ENCODE measurements around the gene GMNC.
"Not testable (repeated sequence)": the region's sequence is repeated elsewhere in the genome, so short reads cannot be mapped to it uniquely, and the experiment has no call there.

GMNC gene, protein sequence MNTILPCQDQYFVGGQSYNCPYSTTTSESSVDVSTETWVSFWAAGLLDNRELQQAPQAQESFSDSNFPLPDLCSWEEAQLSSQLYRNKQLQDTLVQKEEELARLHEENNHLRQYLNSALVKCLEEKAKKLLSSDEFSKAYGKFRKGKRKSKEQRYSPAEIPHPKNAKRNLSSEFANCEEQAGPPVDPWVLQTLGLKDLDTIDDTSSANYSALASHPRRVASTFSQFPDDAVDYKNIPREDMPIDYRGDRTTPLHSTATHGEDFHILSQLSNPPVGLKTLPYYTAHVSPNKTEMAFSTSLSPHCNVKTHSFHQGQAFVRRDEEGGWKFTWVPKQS

DNA sequence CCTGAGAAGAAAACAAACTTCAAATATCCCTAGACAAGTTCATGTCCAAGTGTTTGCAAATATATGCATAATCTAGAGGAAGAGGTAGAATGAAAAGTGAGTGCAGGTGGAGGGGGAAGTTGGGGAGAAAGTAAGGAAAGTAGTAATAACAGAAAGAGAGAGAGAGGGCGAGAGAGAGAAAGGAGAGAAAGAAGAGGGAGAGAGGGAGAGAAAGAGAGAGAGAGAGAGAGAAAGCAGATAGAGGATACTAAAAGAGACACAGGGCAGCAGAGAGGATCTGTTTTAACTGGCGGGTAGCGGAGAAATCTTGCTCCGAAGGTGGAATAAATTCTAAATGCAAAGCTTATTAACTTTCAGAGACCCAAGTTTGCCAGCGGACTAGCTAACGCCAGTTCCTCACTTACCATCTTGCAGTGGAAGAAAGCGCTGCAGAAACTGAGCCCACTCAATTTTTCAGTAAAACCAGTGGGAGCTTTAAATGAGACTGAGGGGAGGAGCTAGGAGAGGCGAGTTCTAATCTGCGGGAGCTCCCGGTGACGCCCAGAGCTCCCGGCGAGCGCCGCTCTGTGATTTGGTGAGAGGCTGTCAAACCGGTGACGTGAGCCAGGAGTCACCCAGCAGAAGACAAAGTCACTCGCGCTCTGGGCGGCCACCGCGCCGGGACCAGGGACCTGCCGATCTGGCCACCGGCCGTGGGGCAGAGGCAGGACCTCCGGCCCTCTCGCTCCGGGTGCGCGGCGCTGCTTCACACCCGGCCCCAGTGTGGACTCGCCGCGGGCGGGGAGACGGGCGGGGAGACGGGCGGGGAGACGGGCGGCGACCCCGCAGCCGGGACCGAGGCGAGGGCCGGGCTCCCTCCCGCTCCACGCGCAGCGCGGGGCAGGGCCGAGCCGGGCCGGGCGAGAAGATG lies at the start of gene GMNC:
Gene GMNC (minus strand): TSS at position 486 of the 910 bp plus-strand sequence. CDS start 79 bp downstream, at position 407.
- FAIRE-seq, result no peak

DNA sequence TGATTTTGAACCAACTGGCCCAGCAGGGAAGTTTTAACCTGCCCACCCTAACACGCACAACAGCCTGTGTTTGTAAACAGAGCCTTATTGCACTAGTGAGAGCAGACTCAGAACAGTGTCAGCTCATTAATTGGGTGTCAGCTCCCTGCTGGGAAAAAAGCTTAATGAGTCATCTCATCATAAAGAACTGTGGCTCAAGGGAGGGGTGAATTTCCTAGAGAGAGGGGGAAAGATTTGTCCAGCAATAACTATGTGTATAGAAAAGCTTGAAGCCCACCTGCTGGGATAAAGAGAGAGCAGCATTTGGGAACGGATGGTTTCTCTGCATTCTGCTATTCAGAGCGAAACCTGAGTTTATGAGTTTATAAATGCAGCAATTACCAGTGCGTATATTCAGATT lies 48.9 kb upstream of the GMNC start:
- no peak for FAIRE-seq

DNA sequence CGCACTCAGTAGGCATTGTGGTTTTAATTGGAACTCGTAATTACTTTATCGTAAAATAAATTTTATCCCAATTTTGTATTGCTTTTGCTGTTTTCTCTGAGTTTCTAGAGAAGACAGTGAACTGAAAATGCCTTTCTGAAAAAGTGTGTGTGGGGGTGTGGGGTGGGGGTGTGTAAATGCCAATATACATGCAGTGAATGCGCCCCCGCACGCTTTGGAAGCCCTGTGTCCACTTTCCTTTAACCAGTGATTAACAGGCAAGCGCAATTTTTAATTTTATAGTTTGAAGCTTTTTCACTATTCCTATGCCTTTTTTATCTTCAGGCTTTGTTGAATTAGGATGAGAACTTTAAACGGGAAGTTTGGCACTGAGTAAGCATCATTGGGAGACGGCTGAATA lies 47.4 kb upstream of the GMNC start:
- FAIRE-seq, result no peak

DNA sequence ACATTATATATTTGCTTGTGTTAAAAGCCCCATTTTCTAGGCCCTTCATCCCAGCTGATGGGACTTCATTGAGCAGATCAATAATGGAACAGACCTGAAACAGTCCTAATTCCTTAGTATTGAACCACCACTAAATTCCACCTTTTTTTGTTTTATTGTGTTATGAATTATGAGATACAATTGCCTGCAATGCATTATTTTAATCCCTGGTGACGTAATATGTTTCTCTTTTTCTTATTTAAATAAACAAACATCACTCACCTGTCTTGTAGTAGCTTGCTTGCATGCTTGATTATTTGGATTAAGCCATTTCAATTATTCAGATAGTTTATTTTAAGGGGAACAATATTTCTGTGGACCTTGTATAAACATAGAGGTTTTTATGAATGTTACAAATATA lies 40.7 kb upstream of the GMNC start:
- FAIRE-seq, result no peak

DNA sequence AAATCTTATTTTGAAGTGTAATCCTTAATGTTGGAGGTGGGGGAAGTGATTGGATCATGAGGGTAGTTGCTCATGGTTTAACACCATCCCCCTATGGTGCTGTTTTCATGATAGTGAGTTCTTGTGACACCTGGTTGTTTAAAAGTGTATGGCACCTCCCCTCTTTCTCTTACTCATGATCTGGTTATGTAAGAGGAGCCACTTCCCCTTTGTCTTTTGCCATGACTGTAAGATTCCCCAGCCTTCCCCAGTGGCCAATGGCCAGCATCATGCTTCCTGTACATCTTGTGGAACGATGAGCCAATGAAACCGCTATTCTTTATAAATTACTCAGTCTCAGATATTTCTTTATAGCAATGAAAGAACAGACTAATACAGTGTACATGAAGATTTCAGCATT lies 39.8 kb upstream of the GMNC start:
- FAIRE-seq, result no peak

DNA sequence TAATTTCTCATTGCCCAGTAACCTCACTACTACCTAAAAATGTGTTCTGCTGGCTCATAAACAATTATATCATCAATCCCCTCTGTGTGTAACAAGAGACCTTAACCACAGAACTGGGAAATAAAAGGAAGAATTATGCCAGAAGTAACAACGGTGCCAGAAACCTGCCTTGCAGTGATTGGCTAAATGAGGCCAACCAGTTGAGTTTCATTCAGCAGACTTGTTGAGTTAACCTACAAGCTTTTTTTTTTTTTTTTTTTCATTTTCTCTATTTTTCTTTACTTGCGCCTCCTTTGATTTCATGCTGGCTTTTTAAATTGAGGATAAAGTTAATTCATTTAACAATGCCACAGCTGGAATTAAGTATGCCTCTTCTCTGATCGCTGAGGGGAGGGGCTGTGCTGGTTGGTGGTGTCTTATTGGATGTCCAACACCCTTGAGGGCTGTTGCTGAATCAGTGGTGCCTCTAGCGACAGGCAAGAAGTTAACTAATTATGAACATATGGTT lies 30.0 kb upstream of the GMNC start:
- FAIRE-seq, result no peak

DNA sequence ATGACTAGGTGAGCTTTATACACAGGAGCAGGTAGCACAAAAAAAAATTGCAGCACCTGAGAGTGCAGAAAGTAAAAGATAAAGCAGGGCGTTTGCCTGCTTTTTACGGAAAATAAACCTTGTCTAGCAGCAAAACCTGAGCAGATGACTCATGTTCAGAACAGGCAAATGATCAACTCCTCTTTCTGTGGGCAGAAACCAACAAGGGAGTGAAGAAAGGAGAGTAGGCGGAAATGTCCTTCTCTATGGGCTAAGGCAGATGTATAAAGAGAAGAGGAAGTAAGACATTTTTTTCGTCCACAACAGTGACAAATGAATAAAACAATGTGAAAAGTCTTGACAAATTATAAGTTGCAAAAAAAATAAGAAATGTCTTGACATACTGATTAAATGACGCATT lies 24.5 kb upstream of the GMNC start:
- no peak for FAIRE-seq

DNA sequence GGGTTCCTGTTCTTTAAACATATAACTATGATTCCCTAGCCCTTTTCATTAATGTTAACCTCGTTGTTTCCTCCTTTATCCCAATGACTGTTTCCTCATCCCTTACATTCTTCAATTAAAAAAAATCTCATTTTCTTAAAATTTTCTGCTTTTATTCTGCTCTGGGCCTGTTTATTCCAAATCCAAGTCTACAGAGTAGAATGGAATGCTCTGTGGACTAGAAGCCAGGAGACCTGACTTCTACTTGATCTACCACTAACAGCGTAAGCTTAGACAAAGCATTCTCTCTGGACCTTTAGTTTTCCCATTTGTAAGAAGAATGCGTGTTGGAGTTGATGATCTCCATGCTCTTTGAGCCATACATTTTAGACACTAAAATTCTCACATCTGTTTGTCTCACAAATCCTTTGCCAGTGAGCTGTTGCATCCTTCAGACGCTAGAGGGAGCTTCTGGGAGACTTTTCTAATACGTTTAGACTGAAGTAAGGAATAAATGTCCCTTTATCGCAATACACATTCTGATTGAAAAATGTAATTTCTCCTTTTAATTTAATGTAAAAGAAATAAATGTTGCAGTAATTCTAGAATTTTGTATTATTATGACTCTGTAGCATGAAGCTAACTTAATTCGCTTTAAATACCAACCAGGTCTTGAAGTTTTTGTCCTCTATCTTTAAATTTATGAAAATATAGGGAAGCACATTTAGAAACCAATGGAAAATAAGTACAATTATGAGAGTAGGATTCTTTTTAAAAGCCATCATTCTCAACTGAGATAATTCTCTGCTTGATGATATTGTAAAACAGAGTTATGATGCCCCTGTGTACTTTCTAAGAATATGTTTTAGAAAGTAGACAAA lies 21.7 kb upstream of the GMNC start:
- FAIRE-seq, result peak; percentile 96

DNA sequence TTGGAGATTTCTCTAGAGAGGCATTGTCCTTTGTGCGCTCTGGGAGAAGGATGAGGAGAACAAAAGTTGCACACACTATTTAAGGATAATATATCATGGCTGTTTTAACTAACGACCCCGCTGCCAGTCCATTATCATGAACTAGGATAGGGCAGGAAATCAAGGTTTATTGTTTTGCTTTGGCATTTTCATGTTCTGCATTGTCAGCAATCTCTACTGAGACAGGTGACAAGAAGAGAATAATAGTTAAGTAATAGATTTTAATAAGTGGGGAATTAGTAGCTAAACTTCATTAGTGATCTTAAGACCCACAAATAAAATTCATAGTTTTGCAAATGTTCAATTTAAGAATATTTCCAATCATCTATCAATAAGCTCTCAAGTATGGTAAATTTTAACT lies 20.6 kb upstream of the GMNC start:
- FAIRE-seq, result no peak

DNA sequence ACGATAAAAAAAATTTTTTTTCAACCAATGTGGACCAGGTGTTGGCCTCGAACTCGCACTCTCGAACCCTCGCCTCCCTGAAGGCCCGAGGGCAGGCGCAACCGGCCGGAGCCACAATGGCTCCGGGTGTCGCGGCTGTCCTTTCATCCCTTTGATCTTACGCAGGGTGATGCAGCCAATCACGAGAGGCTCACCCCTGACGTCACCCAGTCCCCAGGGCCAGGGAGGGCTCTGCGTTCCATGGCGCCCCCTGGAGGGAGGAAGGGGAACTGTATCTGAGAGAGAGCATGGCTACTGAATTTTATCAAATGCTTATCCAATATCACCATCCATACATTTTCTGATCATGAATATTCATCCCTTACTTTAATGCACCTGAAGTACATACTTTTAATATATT lies 15.4 kb upstream of the GMNC start:
- no peak for FAIRE-seq

DNA sequence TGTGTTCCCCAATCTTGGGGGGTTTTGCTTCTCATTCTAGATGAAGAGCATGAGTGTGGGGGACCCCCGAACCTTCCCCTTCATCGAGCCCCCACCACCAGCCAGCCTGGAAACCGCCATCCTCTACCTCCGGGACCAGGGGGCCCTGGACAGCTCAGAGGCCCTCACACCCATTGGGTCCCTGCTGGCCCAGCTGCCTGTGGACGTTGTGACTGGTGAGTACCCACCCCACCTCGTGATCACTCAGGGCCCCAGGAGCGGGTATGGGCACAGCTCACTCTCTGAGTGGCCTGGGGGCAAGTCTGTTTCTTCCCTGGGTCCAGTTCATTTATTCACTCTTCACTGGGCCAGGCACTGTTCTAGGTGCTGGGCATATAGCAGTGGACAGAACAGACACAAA lies 13.9 kb upstream of the GMNC start:
- not testable (repeated sequence) for FAIRE-seq

DNA sequence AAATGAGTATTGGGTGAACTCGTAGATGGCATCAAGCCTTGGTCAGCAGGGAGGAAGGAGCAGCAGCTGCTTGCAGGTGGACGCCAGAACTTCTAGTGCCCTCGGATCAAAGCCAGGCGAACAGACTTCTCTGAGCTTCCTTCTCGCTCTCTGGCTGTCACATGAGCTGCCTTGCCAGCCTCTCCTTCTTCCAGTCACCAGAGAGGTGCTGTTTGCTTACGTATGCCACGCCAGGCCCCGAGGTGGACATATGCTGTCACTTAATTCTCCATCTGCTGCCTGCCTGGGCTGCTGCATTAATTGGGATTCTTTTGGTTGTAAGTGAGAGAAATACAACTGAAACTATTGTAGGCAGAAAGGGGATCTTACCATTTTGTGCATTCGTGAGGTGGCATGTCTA lies 12.6 kb upstream of the GMNC start:
- not testable (repeated sequence) for FAIRE-seq

DNA sequence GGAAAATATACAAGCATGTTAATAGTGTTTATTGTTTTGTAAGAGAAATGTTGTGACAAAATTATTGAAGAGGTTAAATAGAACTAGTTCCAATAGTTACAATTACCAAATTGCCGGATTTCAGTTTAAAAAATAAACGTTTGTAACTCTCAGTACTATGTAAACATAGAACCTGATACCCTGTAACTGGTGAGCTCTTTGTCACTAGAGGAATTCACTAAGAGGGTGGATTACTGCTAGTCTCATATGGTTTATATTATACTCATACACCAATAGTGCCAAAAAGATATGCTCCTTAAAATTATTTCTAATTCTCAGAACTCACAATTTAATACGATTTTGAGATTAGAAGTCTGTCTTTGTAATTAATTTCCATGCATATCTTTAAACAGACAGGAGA lies 7.6 kb upstream of the GMNC start:
- FAIRE-seq, result no peak

DNA sequence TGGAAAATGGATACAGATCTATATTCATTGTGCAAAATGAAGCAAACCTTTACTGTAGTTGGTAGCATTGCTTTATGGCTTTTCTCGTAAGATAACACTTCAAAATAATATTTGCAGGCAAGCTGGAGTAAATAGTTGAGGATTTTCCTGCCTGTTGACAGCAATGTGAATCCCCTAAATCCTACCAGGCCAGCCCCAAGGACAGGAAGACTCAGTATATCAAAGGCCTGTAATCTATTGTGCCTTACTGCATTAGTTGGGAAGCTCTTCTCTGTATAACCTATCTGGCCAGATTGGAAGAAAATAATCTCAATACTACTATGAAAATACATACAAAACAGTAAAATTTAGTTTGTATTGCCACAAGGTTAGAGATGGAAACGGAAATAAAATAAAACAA lies 4.6 kb upstream of the GMNC start:
- FAIRE-seq, result no peak

DNA sequence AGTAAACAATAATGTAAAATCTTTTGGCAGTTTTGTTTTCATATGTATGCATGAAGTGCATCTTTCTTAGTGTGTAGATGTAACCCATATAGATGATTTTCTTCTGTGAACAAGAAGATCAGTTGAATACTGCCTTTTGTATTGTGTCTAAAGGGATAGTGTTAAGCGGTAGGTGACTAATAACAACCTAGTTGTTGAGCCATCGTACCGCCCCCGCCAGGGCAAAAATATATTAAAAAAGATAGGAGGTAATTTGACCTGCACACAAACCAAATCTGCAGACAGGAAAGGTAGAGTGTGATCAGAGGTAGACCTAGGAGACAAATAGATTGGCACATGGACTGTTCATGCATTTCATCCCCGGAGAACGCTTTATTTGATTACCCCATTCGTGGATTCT lies 3.3 kb upstream of the GMNC start:
- no peak for FAIRE-seq

DNA sequence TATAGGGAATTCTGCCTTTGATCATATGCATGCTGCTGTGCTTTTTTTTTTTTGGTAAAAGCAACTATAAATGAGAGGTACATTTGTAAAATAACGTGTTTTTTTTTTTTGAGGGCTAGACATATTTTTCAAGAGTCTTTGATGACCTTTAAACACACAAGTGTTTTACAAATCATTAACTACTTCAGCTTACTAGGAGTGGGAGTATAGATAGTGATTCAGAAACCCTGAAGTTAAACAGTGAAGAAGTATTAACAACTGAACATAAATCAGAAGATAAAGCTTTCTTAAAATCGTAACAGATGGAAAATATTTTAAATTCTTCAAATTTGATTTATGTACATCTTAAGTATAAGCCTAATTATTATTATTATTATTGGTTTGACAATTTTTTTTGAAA lies 2.9 kb upstream of the GMNC start:
- FAIRE-seq, result peak; percentile 69

DNA sequence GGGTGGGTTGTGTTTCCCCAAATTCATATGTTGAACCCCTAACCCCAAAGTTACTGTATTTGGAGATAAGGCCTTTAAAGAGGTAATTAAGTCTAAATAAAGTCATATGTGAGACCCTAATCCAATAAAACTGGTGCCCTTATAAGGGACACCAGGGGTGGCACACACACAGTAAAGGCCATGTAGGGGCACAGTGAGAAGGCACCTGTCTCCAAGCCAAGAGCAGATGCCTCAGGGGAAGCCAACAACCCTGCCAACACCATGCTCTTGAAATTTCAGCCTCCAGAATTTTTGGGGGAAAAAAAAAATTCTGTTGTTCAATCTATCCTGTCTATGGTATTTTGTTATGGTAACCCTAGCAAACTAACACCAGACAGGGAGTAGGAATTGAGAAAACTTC lies 1.5 kb upstream of the GMNC start:
- no peak for FAIRE-seq

DNA sequence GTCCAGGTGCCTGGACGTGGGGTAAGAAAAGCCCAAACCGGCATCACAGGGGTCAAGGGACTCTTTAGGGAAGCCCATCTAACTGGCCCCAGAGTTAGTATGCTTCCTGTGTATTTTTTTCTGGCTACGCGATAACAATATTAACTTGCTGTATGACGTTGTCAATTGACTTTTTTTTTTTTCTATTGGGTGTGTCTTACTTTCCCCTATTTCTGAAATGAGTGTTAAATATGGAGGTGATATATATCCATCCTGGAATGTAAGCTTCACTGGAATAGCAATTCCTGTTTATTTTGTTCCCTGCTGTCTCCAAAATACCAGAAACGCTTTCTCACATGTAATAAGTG lies 598 bp upstream of the GMNC start:
- no peak for FAIRE-seq

DNA sequence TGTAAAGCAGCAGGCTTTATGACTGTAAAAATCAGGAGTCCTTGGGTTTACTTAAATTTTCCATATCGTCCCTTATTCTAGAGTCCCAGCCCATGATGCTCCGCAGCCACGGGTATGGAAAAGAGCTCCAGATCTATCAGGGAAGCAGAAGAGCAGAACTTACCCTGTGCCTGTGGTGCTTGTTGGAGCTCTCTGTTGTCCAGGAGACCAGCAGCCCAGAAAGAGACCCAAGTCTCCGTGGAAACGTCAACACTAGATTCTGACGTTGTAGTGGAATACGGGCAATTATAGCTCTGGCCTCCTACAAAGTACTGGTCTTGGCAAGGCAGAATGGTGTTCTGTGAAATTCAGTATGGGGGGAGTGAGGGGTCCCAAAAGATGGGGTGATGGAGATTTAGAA lies 2.0 kb downstream of the GMNC start:
- FAIRE-seq, result no peak

DNA sequence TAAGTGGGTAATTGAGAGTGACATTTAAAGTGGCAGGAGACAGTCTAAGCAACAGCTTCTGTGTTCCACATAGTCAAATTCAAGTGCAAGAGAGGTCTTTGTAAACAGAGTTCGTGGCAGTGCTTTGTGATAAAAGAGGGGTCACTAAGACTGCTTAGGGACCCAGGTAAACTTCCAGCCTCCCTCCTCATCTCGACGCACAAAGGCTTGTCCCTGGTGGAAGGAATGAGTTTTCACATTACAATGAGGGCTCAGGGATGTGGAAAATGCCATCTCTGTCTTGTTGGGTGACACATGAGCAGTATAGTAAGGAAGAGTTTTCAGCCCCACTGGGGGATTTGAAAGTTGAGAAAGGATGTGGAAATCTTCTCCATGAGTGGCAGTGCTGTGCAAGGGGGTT lies 7.3 kb downstream of the GMNC start:
- no peak for FAIRE-seq

DNA sequence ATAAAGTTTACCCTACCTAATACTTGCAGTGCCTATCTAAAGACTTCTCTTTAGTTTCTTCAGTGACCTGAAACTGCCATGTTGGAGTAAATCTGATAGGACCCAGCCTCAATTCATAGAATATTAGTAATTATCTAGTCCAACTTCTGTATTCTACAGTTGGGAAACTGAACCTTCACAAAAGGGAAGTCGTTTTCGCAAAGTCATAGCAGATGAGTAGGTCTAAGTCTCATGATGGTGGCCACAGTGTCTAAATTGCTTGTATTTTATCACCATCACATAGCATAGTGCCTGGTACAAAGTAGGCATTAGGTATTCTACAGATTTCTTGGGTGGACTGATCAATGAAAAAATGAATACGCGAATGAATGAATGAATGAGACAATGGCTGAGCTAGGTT lies 8.4 kb downstream of the GMNC start:
- FAIRE-seq, result no peak

DNA sequence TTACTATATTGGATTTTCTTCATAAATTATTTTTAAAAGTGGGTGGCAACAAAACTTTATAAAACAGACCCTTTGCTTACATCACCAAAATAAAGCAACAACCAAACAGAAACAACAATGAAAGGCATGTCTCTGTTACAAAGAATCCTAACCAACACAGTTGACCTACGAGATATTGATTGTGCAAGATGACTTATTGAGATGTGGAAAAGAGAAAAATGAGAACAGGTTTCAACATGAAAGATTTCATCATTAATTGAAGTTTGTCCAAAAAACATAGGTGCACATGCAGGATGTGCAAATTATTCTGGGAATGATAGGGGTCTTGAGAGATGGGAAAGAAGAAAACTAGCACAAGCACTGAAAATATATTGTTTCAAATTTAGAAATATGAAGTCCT lies 9.0 kb downstream of the GMNC start:
- FAIRE-seq, result no peak

DNA sequence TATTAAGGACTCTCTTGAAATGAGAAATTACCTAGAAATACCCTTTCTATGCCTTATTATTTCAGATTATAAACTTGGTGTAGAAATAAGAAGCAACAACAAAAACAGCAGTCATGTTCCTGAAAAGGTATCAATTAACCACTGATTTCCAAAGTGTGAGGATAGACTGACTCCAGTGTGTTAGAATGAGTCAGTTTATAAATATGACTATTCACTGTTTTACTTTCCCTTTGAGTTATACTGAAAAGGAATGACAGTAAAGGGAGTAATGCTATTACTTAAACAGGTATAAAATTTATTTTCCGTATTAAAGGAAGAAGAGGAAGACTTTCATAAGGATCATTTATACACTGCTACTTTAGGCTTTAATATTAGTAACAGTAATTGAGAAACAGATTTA lies 12.9 kb downstream of the GMNC start:
- no peak for FAIRE-seq
